Activated T-helper 2 cell treated with anti-CD3 and anti-CD28 coated beads, Interferon-gamma antibody, Interleukin-2, Interleukin-4, amounts not matched to agents 10 μg/mL and 5 μg/mL and 100 μg/mL, durations not matched to agents 14 hours and 24 hours and 36 hours (primary cell): Measurements from ENCODE around the gene MTHFSD. TPM values are rescaled to one million over a fixed set of nuclear protein-coding genes. Genes with fewer than 3 reads are reported as not detected.
A peak's percentile ranks its signal among the peaks of the same experiment; 100 is the strongest.

Experiments
- DNase-seq: peaks from one replicate; pipeline ENCODE4 v3.0.0; 2021; ENCODE audit warnings: low spot score
- H3K27ac Mint-ChIP-seq: one replicate; pipeline ENCODE4 v1.8.0; 2021; ENCODE audit warnings: mixed read lengths
- H3K27me3 Mint-ChIP-seq: one replicate; pipeline ENCODE4 v1.8.0; 2021; ENCODE audit warnings: low read depth, mixed read lengths
- H3K36me3 Mint-ChIP-seq: one replicate; pipeline ENCODE4 v1.8.0; 2021; ENCODE audit warnings: low read depth, mixed read lengths
- H3K4me1 Mint-ChIP-seq: one replicate; pipeline ENCODE4 v1.8.0; 2021; ENCODE audit warnings: low read depth, mixed read lengths
- H3K4me3 Mint-ChIP-seq: one replicate; pipeline ENCODE4 v1.8.0; 2021; ENCODE audit warnings: low read depth, mild to moderate bottlenecking, moderate library complexity, mixed read lengths
- H3K9me3 Mint-ChIP-seq: one replicate; pipeline ENCODE4 v1.8.0; 2021; ENCODE audit warnings: mixed read lengths
- intact Hi-C: fragments of 100-400 bp; cut with micrococcal nuclease; formaldehyde crosslinking; loops from one replicate; pipeline ENCODE4 v1.15.1; 2023
- total RNA-seq: library from RNA; stranded (reverse); gene quantifications from 2 replicates; pipeline ENCODE4 v1.2.3, GENCODE V29; 2022

The MTHFSD gene
- total RNA-seq, 1 donor from 2014 or later, result 21.9 TPM

GRCh38 chr16:86521236-86522197 lies 33.5 kb downstream of the MTHFSD start:
- intact Hi-C loops, result loop anchor here (2.0 to 10.0 kb wide), 2 partner anchors 181 to 447 kb away; no protein-coding TSS in a partner anchor
- Mint-ChIP-seq H3K36me3 (no peaks in the 10 kb centered on the region), H3K27ac (no peak overlapping the region), H3K4me1 (no peaks in the 10 kb centered on the region), H3K4me3 (no peak overlapping the region), H3K9me3 (no peaks in the 10 kb centered on the region), H3K27me3 (peaks cover 28% of the 10 kb centered on the region)
- no peak for DNase-seq

GRCh38 chr16:86520317-86521210 lies 34.5 kb downstream of the MTHFSD start:
- peaks cover 33% of the 10 kb centered on the region for H3K27me3 Mint-ChIP-seq
- intact Hi-C loops, result loop anchor here (2.0 to 10.0 kb wide), 2 partner anchors 180 to 446 kb away; no protein-coding TSS in a partner anchor
- H3K4me1 Mint-ChIP-seq, result no peaks in the 10 kb centered on the region
- no peaks in the 10 kb centered on the region for H3K9me3 Mint-ChIP-seq
- no peak overlapping the region for H3K27ac Mint-ChIP-seq
- H3K36me3 Mint-ChIP-seq, result no peaks in the 10 kb centered on the region
- no peak for DNase-seq
- no peak overlapping the region for H3K4me3 Mint-ChIP-seq

- H3K4me1 Mint-ChIP-seq, result no peaks in the 10 kb centered on the region
- peaks cover 38% of the 10 kb centered on the region for H3K27me3 Mint-ChIP-seq
- intact Hi-C loops, result loop anchor here (2.0 to 10.0 kb wide), 2 partner anchors 179 to 445 kb away; no protein-coding TSS in a partner anchor
- no peak overlapping the region for H3K27ac Mint-ChIP-seq
- DNase-seq, result peak; percentile 39
- H3K36me3 Mint-ChIP-seq, result no peaks in the 10 kb centered on the region
- H3K4me3 Mint-ChIP-seq, result no peak overlapping the region
- H3K9me3 Mint-ChIP-seq, result no peaks in the 10 kb centered on the region
These were observed 35.3 kb downstream of the MTHFSD start for GRCh38 chr16:86519649-86520316.

GRCh38 chr16:86519007-86519648 lies 35.9 kb downstream of the MTHFSD start:
- Mint-ChIP-seq H3K36me3 (no peaks in the 10 kb centered on the region), H3K4me1 (no peaks in the 10 kb centered on the region), H3K27ac (no peak overlapping the region), H3K4me3 (no peak overlapping the region), H3K9me3 (no peaks in the 10 kb centered on the region), H3K27me3 (peaks cover 44% of the 10 kb centered on the region)
- DNase-seq, result no peak
- intact Hi-C loops, result no loop called here

- peaks cover 57% of the 10 kb centered on the region for H3K27me3 Mint-ChIP-seq
- peaks cover 3% of the 10 kb centered on the region for H3K4me1 Mint-ChIP-seq
- H3K27ac Mint-ChIP-seq, result no peak overlapping the region
- H3K36me3 Mint-ChIP-seq, result peaks cover 3% of the 10 kb centered on the region
- no peak overlapping the region for H3K4me3 Mint-ChIP-seq
- no peak for DNase-seq
- intact Hi-C loops, result loop anchor here (2.0 kb wide), 1 partner anchor 47 kb away; no protein-coding TSS in a partner anchor
- no peaks in the 10 kb centered on the region for H3K9me3 Mint-ChIP-seq
These were observed 37.3 kb downstream of the MTHFSD start for GRCh38 chr16:86517652-86518258.

GRCh38 chr16:86517033-86517432 lies 38.0 kb downstream of the MTHFSD start:
- Mint-ChIP-seq H3K4me1 (peaks cover 3% of the 10 kb centered on the region), H3K9me3 (no peaks in the 10 kb centered on the region)
- intact Hi-C loops, result loop anchor here (2.0 kb wide), 1 partner anchor 48 kb away; no protein-coding TSS in a partner anchor

GRCh38 chr16:86516623-86517003 lies 38.4 kb downstream of the MTHFSD start:
- Mint-ChIP-seq H3K27ac (no peak overlapping the region), H3K36me3 (peaks cover 3% of the 10 kb centered on the region), H3K27me3 (peaks cover 61% of the 10 kb centered on the region), H3K4me3 (no peak overlapping the region), H3K9me3 (no peaks in the 10 kb centered on the region), H3K4me1 (peaks cover 3% of the 10 kb centered on the region)
- no peak for DNase-seq
- intact Hi-C loops, result loop anchor here (2.0 kb wide), 1 partner anchor 48 kb away; no protein-coding TSS in a partner anchor

More at GRCh38 chr16:86517033-86517432, 38.0 kb downstream of the MTHFSD start:
- DNase-seq, result no peak
- no peak overlapping the region for H3K27ac Mint-ChIP-seq
- H3K27me3 Mint-ChIP-seq, result peaks cover 57% of the 10 kb centered on the region
- H3K36me3 Mint-ChIP-seq, result peaks cover 3% of the 10 kb centered on the region
- no peak overlapping the region for H3K4me3 Mint-ChIP-seq

- intact Hi-C loops, result loop anchor here (2.0 kb wide), 1 partner anchor 49 kb away; no protein-coding TSS in a partner anchor
- H3K36me3 Mint-ChIP-seq, result peaks cover 3% of the 10 kb centered on the region
- H3K27me3 Mint-ChIP-seq, result peaks cover 62% of the 10 kb centered on the region
These were observed 39.0 kb downstream of the MTHFSD start for GRCh38 chr16:86515777-86516622.

GRCh38 chr16:86515413-86515776 lies 39.6 kb downstream of the MTHFSD start:
- no peak overlapping the region for H3K27ac Mint-ChIP-seq
- peaks cover 63% of the 10 kb centered on the region for H3K27me3 Mint-ChIP-seq
- DNase-seq, result no peak
- H3K4me3 Mint-ChIP-seq, result no peak overlapping the region
- intact Hi-C loops, result no loop called here
- H3K9me3 Mint-ChIP-seq, result no peaks in the 10 kb centered on the region
- H3K4me1 Mint-ChIP-seq, result peaks cover 6% of the 10 kb centered on the region
- H3K36me3 Mint-ChIP-seq, result peaks cover 3% of the 10 kb centered on the region

More at GRCh38 chr16:86515777-86516622, 39.0 kb downstream of the MTHFSD start:
- no peak for DNase-seq
- Mint-ChIP-seq H3K4me3 (no peak overlapping the region), H3K27ac (no peak overlapping the region), H3K9me3 (no peaks in the 10 kb centered on the region), H3K4me1 (peaks cover 3% of the 10 kb centered on the region)

GRCh38 chr16:86514481-86515376 lies 40.3 kb downstream of the MTHFSD start:
- Mint-ChIP-seq H3K36me3 (peaks cover 3% of the 10 kb centered on the region), H3K4me3 (no peak overlapping the region), H3K27ac (no peak overlapping the region), H3K27me3 (peaks cover 63% of the 10 kb centered on the region), H3K9me3 (no peaks in the 10 kb centered on the region), H3K4me1 (peaks cover 6% of the 10 kb centered on the region)
- DNase-seq, result no peak
- intact Hi-C loops, result loop anchor here (5.0 kb wide), 1 partner anchor 227 kb away; no protein-coding TSS in a partner anchor
